Keratinocyte (primary cell): Measurements from ENCODE around the gene TTC28.

Experiments used
- EZH2 ChIP-seq: IDR thresholded peaks from one replicate; pipeline ENCODE4 v1.6.1; 2012; ENCODE audit warnings: inconsistent platforms, mild to moderate bottlenecking, low read length, moderate library complexity
- TF ChIP-seq, protein P1 (sequence below), 3 experiments: IDR thresholded peaks in 1 of 3; conservative IDR thresholded peaks in 1 of 3; optimal IDR thresholded peaks in 1 of 3; 2 replicates in 2 of 3; 3 replicates in 1 of 3; pipeline versions ENCODE3 to v1.5.1; 2011; ENCODE audit warnings: low read length in 3 of 3, mild to moderate bottlenecking in 3 of 3, moderate library complexity in 2 of 3, control low read depth in 1 of 3, inconsistent platforms in 1 of 3; ENCODE audit not compliant: insufficient read depth in 2 of 3; ENCODE audit errors: extremely low read depth in 1 of 3

DNA sequence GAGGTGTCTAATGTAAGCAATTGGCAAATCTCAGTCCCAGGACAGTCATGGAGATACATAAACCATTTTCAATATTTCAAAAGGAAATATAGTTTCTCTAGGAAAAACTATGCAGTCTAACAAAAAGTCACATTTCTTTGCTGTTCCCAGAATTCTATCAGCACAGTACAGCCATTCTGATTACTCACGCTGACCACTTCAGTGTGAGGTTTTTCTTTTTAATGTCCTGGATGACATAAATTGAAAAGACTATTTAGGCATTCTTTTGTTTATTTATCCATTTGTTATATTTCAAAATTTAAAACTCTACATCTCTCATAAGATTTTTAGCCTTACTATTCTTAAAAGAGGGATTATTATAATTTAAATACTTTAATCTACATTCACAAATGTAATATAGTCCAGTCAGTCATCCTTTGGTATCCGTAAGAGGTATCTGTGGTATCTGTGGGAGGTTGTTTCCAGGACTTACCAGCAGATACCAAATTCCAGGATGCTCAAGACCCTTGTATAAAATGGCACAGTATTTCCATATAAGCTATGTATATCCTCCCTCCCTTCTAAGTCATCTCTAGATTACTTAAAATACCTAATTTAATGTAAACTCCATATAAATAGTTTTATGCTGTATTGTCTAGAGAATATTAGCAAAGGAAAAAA, 429.5 kb downstream of the TTC28 start:
- TF ChIP-seq, protein P1, sequence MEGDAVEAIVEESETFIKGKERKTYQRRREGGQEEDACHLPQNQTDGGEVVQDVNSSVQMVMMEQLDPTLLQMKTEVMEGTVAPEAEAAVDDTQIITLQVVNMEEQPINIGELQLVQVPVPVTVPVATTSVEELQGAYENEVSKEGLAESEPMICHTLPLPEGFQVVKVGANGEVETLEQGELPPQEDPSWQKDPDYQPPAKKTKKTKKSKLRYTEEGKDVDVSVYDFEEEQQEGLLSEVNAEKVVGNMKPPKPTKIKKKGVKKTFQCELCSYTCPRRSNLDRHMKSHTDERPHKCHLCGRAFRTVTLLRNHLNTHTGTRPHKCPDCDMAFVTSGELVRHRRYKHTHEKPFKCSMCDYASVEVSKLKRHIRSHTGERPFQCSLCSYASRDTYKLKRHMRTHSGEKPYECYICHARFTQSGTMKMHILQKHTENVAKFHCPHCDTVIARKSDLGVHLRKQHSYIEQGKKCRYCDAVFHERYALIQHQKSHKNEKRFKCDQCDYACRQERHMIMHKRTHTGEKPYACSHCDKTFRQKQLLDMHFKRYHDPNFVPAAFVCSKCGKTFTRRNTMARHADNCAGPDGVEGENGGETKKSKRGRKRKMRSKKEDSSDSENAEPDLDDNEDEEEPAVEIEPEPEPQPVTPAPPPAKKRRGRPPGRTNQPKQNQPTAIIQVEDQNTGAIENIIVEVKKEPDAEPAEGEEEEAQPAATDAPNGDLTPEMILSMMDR (optimal IDR thresholded peaks at IDR 0.05 in 1 of 3, IDR thresholded peaks at IDR 0.05 in 1 of 3, conservative IDR thresholded peaks at IDR 0.05 in 1 of 3; ENCODE audit: extremely low read depth in 1 of 3, insufficient read depth in 2 of 3, low read length in 3 of 3): no peak
- no peak for TF ChIP-seq EZH2
